HFF-Myc (cell line): ENCODE measurements around the gene MBNL2.

ENCODE experiments used
- DNase-seq: peaks from one replicate; pipeline ENCODE4 v3.0.0-alpha.2; 2011; ENCODE audit warnings: low read depth; ENCODE audit errors: extremely low read depth
- H3K4me3 ChIP-seq: replicated peaks from 2 replicates; pipeline ENCODE4 v1.5.1; 2011; ENCODE audit warnings: low read depth, mild to moderate bottlenecking, control low read depth, low read length
- TF ChIP-seq, protein P1 (sequence below): IDR thresholded peaks from 2 replicates; pipeline ENCODE4 v1.5.1; 2012; ENCODE audit warnings: mild to moderate bottlenecking, low read depth, low read length, control low read depth; ENCODE audit errors: missing control alignments

MBNL2 gene

DNA sequence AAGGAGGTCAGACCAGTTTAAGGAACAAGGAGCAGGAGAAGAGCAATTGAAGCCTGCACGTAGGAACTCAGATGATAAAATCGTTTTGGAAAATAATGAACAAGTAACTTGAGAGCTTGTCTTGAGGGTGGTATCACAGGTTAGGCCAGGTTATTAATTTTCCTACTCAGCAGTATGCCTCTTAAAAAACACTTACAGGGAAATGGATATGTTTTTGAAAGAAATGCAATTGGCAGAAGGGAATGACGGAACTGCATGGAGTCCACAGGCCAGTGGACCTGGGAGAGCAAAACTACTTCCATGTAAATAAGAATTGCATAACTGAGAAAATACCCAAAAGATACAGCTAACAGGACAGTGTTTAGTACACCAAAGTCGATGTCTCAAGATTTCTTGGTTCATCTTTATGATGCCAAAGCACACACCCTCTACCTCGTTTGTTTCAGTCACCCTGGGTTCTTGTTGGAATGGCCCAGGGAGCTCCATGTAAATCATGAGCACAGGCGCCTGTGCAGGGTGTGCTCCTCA is 35.2 kb downstream of the MBNL2 start:
- DNase-seq, result no peak
- TF ChIP-seq, protein P1, sequence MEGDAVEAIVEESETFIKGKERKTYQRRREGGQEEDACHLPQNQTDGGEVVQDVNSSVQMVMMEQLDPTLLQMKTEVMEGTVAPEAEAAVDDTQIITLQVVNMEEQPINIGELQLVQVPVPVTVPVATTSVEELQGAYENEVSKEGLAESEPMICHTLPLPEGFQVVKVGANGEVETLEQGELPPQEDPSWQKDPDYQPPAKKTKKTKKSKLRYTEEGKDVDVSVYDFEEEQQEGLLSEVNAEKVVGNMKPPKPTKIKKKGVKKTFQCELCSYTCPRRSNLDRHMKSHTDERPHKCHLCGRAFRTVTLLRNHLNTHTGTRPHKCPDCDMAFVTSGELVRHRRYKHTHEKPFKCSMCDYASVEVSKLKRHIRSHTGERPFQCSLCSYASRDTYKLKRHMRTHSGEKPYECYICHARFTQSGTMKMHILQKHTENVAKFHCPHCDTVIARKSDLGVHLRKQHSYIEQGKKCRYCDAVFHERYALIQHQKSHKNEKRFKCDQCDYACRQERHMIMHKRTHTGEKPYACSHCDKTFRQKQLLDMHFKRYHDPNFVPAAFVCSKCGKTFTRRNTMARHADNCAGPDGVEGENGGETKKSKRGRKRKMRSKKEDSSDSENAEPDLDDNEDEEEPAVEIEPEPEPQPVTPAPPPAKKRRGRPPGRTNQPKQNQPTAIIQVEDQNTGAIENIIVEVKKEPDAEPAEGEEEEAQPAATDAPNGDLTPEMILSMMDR, result no peak
- no peak overlapping the region for H3K4me3 ChIP-seq

DNA sequence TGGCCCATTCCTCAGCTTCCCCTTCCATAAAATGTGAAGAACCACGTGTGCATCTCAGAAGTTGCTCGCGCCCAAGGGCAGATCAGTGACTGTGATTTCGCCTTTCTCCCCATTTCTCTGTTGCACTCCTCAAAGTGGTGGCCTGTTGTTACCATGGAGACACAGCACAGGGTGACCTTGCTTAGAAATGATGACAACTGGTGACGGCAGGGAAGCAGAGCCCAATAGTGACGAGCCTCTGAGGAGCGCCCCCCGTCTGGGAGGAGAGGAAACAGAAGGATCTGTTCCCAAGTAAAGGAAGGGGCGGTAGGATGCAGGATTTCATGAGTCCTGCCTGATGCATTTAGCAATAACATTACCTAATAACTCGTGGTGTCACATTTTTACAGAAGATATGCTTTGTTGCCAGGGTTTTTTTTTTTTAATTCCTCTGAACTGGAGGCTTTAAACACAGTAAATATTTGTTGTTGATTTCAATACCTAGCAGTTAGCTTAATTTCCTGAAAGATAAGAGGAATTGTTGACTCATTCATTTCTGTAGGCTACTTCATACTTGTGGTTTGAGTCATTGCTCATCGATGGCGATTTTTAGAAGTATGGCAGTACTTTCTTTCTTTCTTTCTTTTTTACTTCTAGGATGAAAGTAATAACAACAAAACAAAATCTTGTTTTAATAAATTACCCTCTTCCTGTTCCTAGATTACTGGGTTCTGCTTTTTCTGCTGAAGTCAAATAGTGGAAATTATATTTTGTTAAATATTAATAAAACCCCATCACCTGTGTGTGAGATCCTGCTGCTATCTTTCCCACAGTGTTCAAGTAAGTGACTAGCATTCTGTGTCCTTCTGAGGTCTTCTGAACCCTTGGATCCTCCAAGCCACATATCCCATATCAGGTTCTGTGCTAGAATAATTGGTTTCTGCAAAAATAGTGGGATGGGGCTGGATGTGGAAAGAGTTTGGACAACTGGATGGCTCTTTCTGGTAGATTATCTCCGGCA is 36.0 kb downstream of the MBNL2 start:
- no peak overlapping the region for H3K4me3 ChIP-seq
- peak; percentile 54 for DNase-seq
- TF ChIP-seq, protein P1, result peak; percentile 38

- no peak overlapping the region for H3K4me3 ChIP-seq
- TF ChIP-seq, protein P1, result no peak
- no peak for DNase-seq
These were observed 36.7 kb downstream of the MBNL2 start for GRCh38 chr13:97258801-97259200.

GRCh38 chr13:97259410-97259797 is 37.3 kb downstream of the MBNL2 start:
- no peak overlapping the region for H3K4me3 ChIP-seq
- DNase-seq, result no peak

GRCh38 chr13:97259798-97260714 is 37.9 kb downstream of the MBNL2 start:
- no peak for DNase-seq
- TF ChIP-seq, protein P1, result no peak
- no peak overlapping the region for H3K4me3 ChIP-seq

More at GRCh38 chr13:97259410-97259797, 37.3 kb downstream of the MBNL2 start:
- TF ChIP-seq, protein P1, result no peak

DNA sequence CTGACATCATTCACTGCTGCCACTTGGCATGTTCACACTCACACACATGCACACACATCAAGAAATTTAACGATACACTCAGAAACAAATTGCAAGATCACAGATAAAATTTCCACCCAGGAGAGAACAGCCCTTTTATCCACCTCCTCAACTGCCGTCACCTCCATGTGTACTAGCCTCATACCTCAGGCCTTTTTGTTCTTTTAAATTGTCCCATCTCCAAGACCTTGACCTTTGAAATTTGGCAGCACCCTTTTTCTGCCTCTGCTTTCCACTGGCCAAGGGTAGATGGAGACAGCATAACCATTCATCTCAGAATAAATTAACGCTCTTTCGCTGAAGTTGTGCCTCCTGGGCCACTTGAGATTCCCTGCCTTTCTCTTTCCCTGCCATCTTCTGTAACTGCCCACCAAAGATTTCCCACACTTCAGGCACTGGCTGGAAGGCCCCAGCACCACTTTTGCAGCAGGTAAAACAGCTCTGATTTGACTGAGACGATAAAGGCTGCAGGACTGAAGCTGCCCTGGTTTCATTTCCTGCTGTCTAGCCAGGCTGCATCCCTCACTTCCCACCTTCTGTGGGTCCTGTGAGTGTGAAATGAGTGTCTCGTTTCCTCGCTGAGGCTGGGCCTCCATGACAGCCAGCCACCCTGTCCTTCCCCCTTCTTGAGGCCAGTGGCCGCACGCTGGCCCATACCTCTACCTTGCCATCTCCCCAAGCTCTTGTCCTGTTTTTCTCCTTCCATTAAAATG is 39.3 kb downstream of the MBNL2 start:
- H3K4me3 ChIP-seq, result no peak overlapping the region
- TF ChIP-seq, protein P1, result no peak
- DNase-seq, result no peak
